Parathyroid adenoma (tissue), 2 donors: Measurements from ENCODE around the gene AGAP3.
A peak's percentile ranks its signal among the peaks of the same experiment; 100 is the strongest.

Experiments used
- H2AFZ ChIP-seq: fragments of 300-600 bp; sonication (generic); one replicate; pipeline ENCODE4 v1.7.0; 2017; ENCODE audit warnings: antibody characterized with exemption, mild to moderate bottlenecking
- H3K27ac ChIP-seq: fragments of 300-600 bp; sonication (generic); one replicate; pipeline ENCODE4 v1.7.0; 2017
- H3K27me3 ChIP-seq: fragments of 300-600 bp; sonication (generic); one replicate; pipeline ENCODE4 v1.7.0; 2017; ENCODE audit warnings: low read length; ENCODE audit not compliant: control insufficient read depth, insufficient read depth
- H3K36me3 ChIP-seq: fragments of 300-600 bp; sonication (generic); one replicate; pipeline ENCODE4 v1.7.0; 2017; ENCODE audit warnings: low read length; ENCODE audit not compliant: control insufficient read depth, insufficient read depth
- H3K4me1 ChIP-seq: fragments of 300-600 bp; sonication (generic); one replicate; pipeline ENCODE4 v1.7.0; 2017; ENCODE audit warnings: control low read depth
- H3K4me2 ChIP-seq: fragments of 300-600 bp; sonication (generic); one replicate; pipeline ENCODE4 v1.7.0; 2017; ENCODE audit warnings: low read length
- H3K4me3 ChIP-seq: fragments of 300-600 bp; sonication (generic); one replicate; pipeline ENCODE4 v1.7.0; 2017; ENCODE audit warnings: low read depth, low read length
- H3K79me2 ChIP-seq: fragments of 300-600 bp; sonication (generic); one replicate; pipeline ENCODE4 v1.7.0; 2017; ENCODE audit warnings: control low read depth
- H3K9ac ChIP-seq: fragments of 300-600 bp; sonication (generic); one replicate; pipeline ENCODE4 v1.7.0; 2017; ENCODE audit warnings: mild to moderate bottlenecking
- H3K9me3 ChIP-seq: fragments of 300-600 bp; sonication (generic); one replicate; pipeline ENCODE4 v1.7.0; 2017; ENCODE audit warnings: low read length; ENCODE audit not compliant: control insufficient read depth
- CTCF ChIP-seq: fragments of 300-600 bp; sonication (generic); IDR thresholded peaks from one replicate; pipeline ENCODE4 v1.7.0; 2017; ENCODE audit warnings: antibody characterized with exemption, mild to moderate bottlenecking
- donor health status: primary hyperparathyroidism.

The AGAP3 gene

GRCh38 chr7:151047976-151048815 lies 38.1 kb upstream of the AGAP3 start, which contains the start of gene ASIC3:
TSS of gene ASIC3 (plus strand) at chr7:151048531. CDS start at chr7:151048886, 355 bp downstream.
- Histone ChIP-seq H3K4me3 (no peak within 1 kb of the TSS), H3K27me3 (no peaks in the 10 kb centered on the region), H2AFZ (peak within 1 kb of the TSS; percentile 23), H3K4me2 (no peak within 1 kb of the TSS), H3K9me3 (no peaks in the 10 kb centered on the region), H3K79me2 (no peaks in the 10 kb centered on the region), H3K4me1 (peaks cover 21% of the 10 kb centered on the region), H3K9ac (no peak within 1 kb of the TSS), H3K27ac (no peak within 1 kb of the TSS), H3K36me3 (no peaks in the 10 kb centered on the region)
- TF ChIP-seq CTCF = no peak

GRCh38 chr7:151048911-151049463 lies 37.3 kb upstream of the AGAP3 start:
- no peak overlapping the region for H3K27ac ChIP-seq
- no peak overlapping the region for H2AFZ ChIP-seq
- H3K36me3 ChIP-seq = no peaks in the 10 kb centered on the region
- H3K9me3 ChIP-seq = no peaks in the 10 kb centered on the region
- no peaks in the 10 kb centered on the region for H3K79me2 ChIP-seq
- no peak overlapping the region for H3K4me2 ChIP-seq
- TF ChIP-seq CTCF = no peak
- H3K4me3 ChIP-seq = no peak overlapping the region
- no peak overlapping the region for H3K9ac ChIP-seq
- H3K4me1 ChIP-seq = peaks cover 21% of the 10 kb centered on the region
- H3K27me3 ChIP-seq = no peaks in the 10 kb centered on the region

GRCh38 chr7:151051108-151051507 lies 35.2 kb upstream of the AGAP3 start:
- H3K27ac ChIP-seq = no peak overlapping the region
- no peaks in the 10 kb centered on the region for H3K79me2 ChIP-seq
- no peak for TF ChIP-seq CTCF
- H2AFZ ChIP-seq = peak overlapping the region; percentile 48
- H3K9ac ChIP-seq = no peak overlapping the region
- no peaks in the 10 kb centered on the region for H3K9me3 ChIP-seq
- no peak overlapping the region for H3K4me3 ChIP-seq
- peaks cover 21% of the 10 kb centered on the region for H3K4me1 ChIP-seq
- no peak overlapping the region for H3K4me2 ChIP-seq
- no peaks in the 10 kb centered on the region for H3K36me3 ChIP-seq
- H3K27me3 ChIP-seq = no peaks in the 10 kb centered on the region

GRCh38 chr7:151053096-151053495 lies 33.2 kb upstream of the AGAP3 start:
- Histone ChIP-seq H3K4me2 (no peak overlapping the region), H3K79me2 (no peaks in the 10 kb centered on the region), H3K27ac (no peak overlapping the region), H3K9me3 (no peaks in the 10 kb centered on the region), H2AFZ (no peak overlapping the region), H3K9ac (no peak overlapping the region), H3K4me1 (peaks cover 12% of the 10 kb centered on the region), H3K36me3 (no peaks in the 10 kb centered on the region), H3K4me3 (no peak overlapping the region), H3K27me3 (no peaks in the 10 kb centered on the region)
- no peak for TF ChIP-seq CTCF
